K562 (cell line): ENCODE measurements around the gene BTNL8. TPM values are rescaled to one million over a fixed set of nuclear protein-coding genes. Genes with fewer than 3 reads are reported as not detected.
A peak's percentile ranks its signal among the peaks of the same experiment; 100 is the strongest.

Experiments used
- ATAC-seq: fragments of 200-7000 bp; cut with Tn5 transposase; 3 replicates; pipeline ENCODE4 v1.9.1; 2020; ENCODE audit warnings: moderate library complexity
- BruUV-seq: library from RNA; stranded (reverse); fragments of 400-500 nt; replicated peaks from 2 replicates; lab custom pipeline; 2021; lab: Mats Ljungman, UMichigan
- CTCF ChIA-PET: fragments of 300-600 bp; formaldehyde crosslinking; extraction: SDS; loops from one replicate; lab custom pipeline; 2021; ENCODE audit warnings: low intra/inter-chr PET ratio; lab: Yijun Ruan, JAX
- POLR2A ChIA-PET: fragments of 300-600, 350-650 bp; sonication (Branson Sonifier 250); formaldehyde crosslinking; extraction: SDS; loops from one replicate; lab custom pipeline; 2021; ENCODE audit warnings: antibody characterized with exemption, inconsistent platforms; lab: Yijun Ruan, JAX
- DNase-seq, 4 experiments: peaks; one replicate each; pipeline versions ENCODE4 v3.0.0 to v3.0.0-alpha.2; 2011 to 2018; ENCODE audit warnings: low spot score in 3 of 4, mixed read lengths in 3 of 4; ENCODE audit errors: extremely low read depth in 1 of 4
- FAIRE-seq: peaks from 2 replicates; lab custom pipeline; 2011; peaks lifted over from hg19 to GRCh38; lab: Jason Lieb, UNC
- H2AFZ ChIP-seq: 2 replicates; pipeline ENCODE4 v1.6.0; 2011; ENCODE audit warnings: low read depth, low read length, control low read depth, inconsistent platforms
- H3K27ac ChIP-seq: fragments of 200-600 bp; 3 replicates; pipeline ENCODE4 v1.8.0; 2011; ENCODE audit warnings: low read depth, mild to moderate bottlenecking, control low read depth, inconsistent platforms, low read length, moderate library complexity, mixed read lengths; ENCODE audit errors: extremely low read depth
- H3K27me3 ChIP-seq, 2 experiments: fragments of 300-600 bp in 1 of 2; 2 replicates in 1 of 2; 3 replicates in 1 of 2; pipeline versions ENCODE4 v1.6.0 to v1.8.0; 2011; ENCODE audit warnings: inconsistent platforms in 2 of 2, low read length in 2 of 2, mild to moderate bottlenecking in 1 of 2, mixed read lengths in 1 of 2, moderate library complexity in 1 of 2; ENCODE audit not compliant: control insufficient read depth in 2 of 2, insufficient read depth in 2 of 2
- H3K36me3 ChIP-seq: fragments of 300-600 bp; 3 replicates; pipeline ENCODE4 v1.8.0; 2011; ENCODE audit warnings: mild to moderate bottlenecking, low read length, inconsistent platforms; ENCODE audit not compliant: control insufficient read depth, insufficient read depth
- H3K4me1 ChIP-seq, 2 experiments: fragments of 200-600 bp in 1 of 2; replicated peaks in 1 of 2; 2 replicates in 1 of 2; 3 replicates in 1 of 2; pipeline versions ENCODE4 v1.5.1 to v1.8.0; 2011; ENCODE audit warnings: inconsistent platforms in 2 of 2, low read length in 2 of 2, mild to moderate bottlenecking in 1 of 2, mixed read lengths in 1 of 2, moderate library complexity in 1 of 2; ENCODE audit not compliant: control insufficient read depth in 2 of 2, insufficient read depth in 2 of 2
- H3K4me2 ChIP-seq: 2 replicates; pipeline ENCODE4 v1.6.1; 2011; ENCODE audit warnings: low read length, control low read depth, inconsistent platforms, mixed read lengths; ENCODE audit not compliant: insufficient read depth
- H3K4me3 ChIP-seq: fragments of 200-600 bp; sonication (generic), shearing (Covaris generic); 2 replicates; pipeline ENCODE4 v1.5.1; 2016; ENCODE audit warnings: control low read depth, inconsistent platforms
- H3K79me2 ChIP-seq: fragments of 200-600 bp; 3 replicates; pipeline ENCODE4 v1.8.0; 2011; ENCODE audit warnings: low read length, inconsistent platforms; ENCODE audit not compliant: control insufficient read depth, insufficient read depth
- H3K9ac ChIP-seq, 2 experiments: 2 replicates each; pipeline versions ENCODE4 v1.6.0 to v1.6.1; 2011; ENCODE audit warnings: low read depth in 2 of 2, low read length in 2 of 2, control low read depth in 1 of 2, inconsistent platforms in 1 of 2, mild to moderate bottlenecking in 1 of 2, mixed read lengths in 1 of 2; ENCODE audit not compliant: insufficient read depth in 1 of 2
- H3K9me1 ChIP-seq: one replicate; pipeline ENCODE4 v1.6.0; 2011; ENCODE audit warnings: inconsistent platforms, mild to moderate bottlenecking, low read length, moderate library complexity; ENCODE audit not compliant: control insufficient read depth, insufficient read depth
- H3K9me3 ChIP-seq: replicated peaks from 2 replicates; pipeline ENCODE4 v1.5.1; 2011; ENCODE audit warnings: low read depth, low read length, inconsistent platforms; ENCODE audit not compliant: control insufficient read depth, insufficient read depth
- H4K20me1 ChIP-seq: replicated peaks from 2 replicates; pipeline ENCODE4 v1.6.1; 2011; ENCODE audit warnings: low read length, inconsistent platforms, mixed read lengths; ENCODE audit not compliant: control insufficient read depth, insufficient read depth
- CBFA2T3 ChIP-seq: fragments of 450-650 bp; IDR thresholded peaks from 2 replicates; pipeline ENCODE4 v1.6.1; 2017
- CBX3 ChIP-seq, 2 experiments: IDR thresholded peaks; 1 replicate in 1 of 2; 2 replicates in 1 of 2; pipeline ENCODE4 v1.6.1; 2012; ENCODE audit warnings: inconsistent platforms in 2 of 2, low read length in 2 of 2, borderline replicate concordance in 1 of 2, control low read depth in 1 of 2
- CBX5 ChIP-seq: IDR thresholded peaks from 2 replicates; pipeline ENCODE4 v1.6.1; 2014; ENCODE audit warnings: low read depth, borderline replicate concordance
- GTF2F1 ChIP-seq: IDR thresholded peaks from 2 replicates; pipeline ENCODE4 v1.6.1; 2011; ENCODE audit warnings: low read depth, low read length, improper control_type of control experiment
- HDAC8 ChIP-seq: fragments of 450-650 bp; IDR thresholded peaks from 2 replicates; pipeline ENCODE4 v1.6.1; 2016; ENCODE audit warnings: mild to moderate bottlenecking, missing genetic modification characterization, moderate library complexity, missing compliant biosample characterization
- KDM4B ChIP-seq, 2 experiments: fragments of 450-650 bp in 1 of 2; sonication (generic) in 1 of 2; IDR thresholded peaks; 2 replicates each; pipeline ENCODE4 v1.6.1; 2016 to 2017; ENCODE audit warnings: borderline replicate concordance in 2 of 2, antibody characterized with exemption in 1 of 2, low read depth in 1 of 2, mild to moderate bottlenecking in 1 of 2
- STAG1 ChIP-seq: sonication (generic); formaldehyde crosslinking; IDR thresholded peaks from 2 replicates; pipeline ENCODE4 v1.5.0; 2020; ENCODE audit warnings: missing genetic modification reagents, borderline replicate concordance
- SUPT5H ChIP-seq: fragments of 450-650 bp; IDR thresholded peaks from 2 replicates; pipeline ENCODE4 v1.6.1; 2016
- TRIM28 ChIP-seq: fragments of 450-650 bp; IDR thresholded peaks from 2 replicates; pipeline ENCODE4 v1.6.1; 2017
- ZNF695 ChIP-seq: fragments of 450-650 bp; formaldehyde crosslinking; IDR thresholded peaks from 2 replicates; pipeline ENCODE4 v1.4.0; 2020; ENCODE audit warnings: mild to moderate bottlenecking, moderate library complexity
- WGBS: fragments of 100-300 bp; shearing (Covaris generic); methylation state at CpG from one replicate; pipeline ENCODE4 v1.1.6; 2016; ENCODE audit warnings: low coverage, mixed read lengths; ENCODE audit not compliant: insufficient coverage; ENCODE audit errors: missing lambda C conversion rate; 5-methylcytosine and 5-hydroxymethylcytosine counted together
- in situ Hi-C: fragments of 300-500 bp; cut with MboI; formaldehyde crosslinking; loops from 4 replicates; pipeline ENCODE4 v1.15.0; 2018; ENCODE audit warnings: inconsistent platforms, mixed read lengths
- intact Hi-C: fragments of 100-400 bp; cut with micrococcal nuclease; formaldehyde crosslinking; loops from 2 replicates; pipeline ENCODE4 v1.14.2; 2022
- polyA plus RNA-seq, 8 experiments: library from polyadenylated mRNA; depleted of rRNA in 4 of 8; stranded (reverse) in 5 of 8; unstranded in 3 of 8; fragments of >200 nt; fragmentation: Nextera tagmentation in 2 of 8; fragmentation: Illumina TruSeq in 1 of 8; extraction: Ambion mirVana in 2 of 8; extraction: Trizol in 1 of 8; gene quantifications; 2 replicates each; pipeline versions ENCODE4 v1.2.1 to v1.2.3, GENCODE V29; 2011 to 2014; ENCODE audit warnings: inconsistent platforms in 1 of 8, missing spikeins in 1 of 8
- total RNA-seq, 7 experiments: library from RNA; depleted of rRNA in 6 of 7; stranded (reverse); fragments of >200 nt in 6 of 7; fragmentation: Illumina TruSeq in 2 of 7; extraction: Trizol in 2 of 7; gene quantifications; 2 replicates each; pipeline versions ENCODE4 v1.2.1 to v1.2.3, GENCODE V29; 2011 to 2021; ENCODE audit warnings: low replicate concordance in 1 of 7

The BTNL8 gene
- total and polyA plus RNA-seq, 9 of the 15 experiments (the other 6 are each of a cell fraction or from before 2014, with no cell fraction given), result 0.04 to 0.18 (median 0.07) TPM; not detected in 6

GRCh38 chr5:180938294-180938693 is 39.3 kb downstream of the BTNL8 start:
- FAIRE-seq (no peak), DNase-seq (peak in 2 of 4 experiments; percentile 0 to 1)
- no TSS peak for BruUV-seq
- Histone ChIP-seq H3K4me2 (no peak overlapping the region), H2AFZ (no peak overlapping the region), H3K36me3 (no peaks in the 10 kb centered on the region), H3K9ac (no peak overlapping the region), H3K9me1 (no peaks in the 10 kb centered on the region), H3K27me3 (no peaks in the 10 kb centered on the region), H4K20me1 (no peaks in the 10 kb centered on the region), H3K4me3 (no peak overlapping the region), H3K27ac (no peak overlapping the region)
- in situ Hi-C loops, result no loop called here
- CTCF ChIA-PET, result no interaction called here
- TF ChIP-seq ZNF695 (CRISPR knock-in tag) (no peak), GTF2F1 (no peak), TRIM28 (peak; percentile 83; the same call in 1 of the 2 replicates), STAG1 (CRISPR knock-in tag) (no peak), CBFA2T3 (no peak), SUPT5H (no peak), CBX3 (IDR thresholded peaks at IDR 0.05; ENCODE audit: borderline replicate concordance in 1 of 2, low read length in 2 of 2) (0 out of 3 replicates have a peak, but pooled peaks of 1 of the 2 experiments have one; percentile 32), HDAC8 (tag) (no peak), CBX5 (0 out of 2 replicates have a peak, but pooled peaks have one; percentile 40), KDM4B (IDR thresholded peaks at IDR 0.05; ENCODE audit: borderline replicate concordance in 2 of 2, low read depth in 1 of 2) (no peak)
- TF ChIP-seq, all 486 proteins: peak for 3
- POLR2A ChIA-PET, result interaction anchor here (0.7 to 1.2 kb wide), 2 partner anchors 71 to 126 kb away, joined by 3 to 4 read pairs; no protein-coding TSS in a partner anchor
- Histone ChIP-seq H3K9me3 (no peaks in the 10 kb centered on the region), H3K4me1 (no peaks in the 10 kb centered on the region), H3K79me2 (no peaks in the 10 kb centered on the region; the same call in 2 of the 3 replicates)
- WGBS, result 53% methylated on average over 2 of the region's 6 CpGs
- no peak for ATAC-seq
- intact Hi-C loops, result no loop called here
